ENCODE data around the gene CRY2.

GRCh38 chr11:45915446-45915845, 68.2 kb downstream of the CRY2 start:
- no peak for TF ChIP-seq CTCF (IDR thresholded peaks at IDR 0.05; ENCODE audit: low read depth, low read length, missing input control)
- TF ChIP-seq YY1 (IDR thresholded peaks at IDR 0.05), result no peak
- no peak for TF ChIP-seq RAD21 (IDR thresholded peaks at IDR 0.05)
- no peak for TF ChIP-seq FOXA1 (IDR thresholded peaks at IDR 0.05)
- no peak for TF ChIP-seq ATF3 (IDR thresholded peaks at IDR 0.05)
- no peak for TF ChIP-seq REST (IDR thresholded peaks at IDR 0.05)
- no peak for TF ChIP-seq ZBTB33 (IDR thresholded peaks at IDR 0.05)

All from liver (tissue), 3 donors.